H1 (cell line): Measurements from ENCODE around the gene GYPE. TPM values are rescaled to one million over a fixed set of nuclear protein-coding genes. Genes with fewer than 3 reads are reported as not detected.
"Not testable (repeated sequence)": the region's sequence is repeated elsewhere in the genome, so short reads cannot be mapped to it uniquely, and the experiment has no call there.

Experiments
- CTCF ChIA-PET: fragments of 300-600 bp; sonication (Branson Sonifier 250); formaldehyde crosslinking; loops from one replicate; lab custom pipeline; 2021; ENCODE audit not compliant: partially characterized antibody; lab: Charles Lee
- POLR2A ChIA-PET: fragments of 300-600 bp; sonication (Branson Sonifier 250); formaldehyde crosslinking; loops from one replicate; lab custom pipeline; 2021; ENCODE audit warnings: inconsistent platforms; ENCODE audit not compliant: partially characterized antibody; lab: Charles Lee
- DNase-seq, 2 experiments: peaks; one replicate each; pipeline versions ENCODE4 v3.0.0 to v3.0.0-alpha.2; 2010 to 2022; ENCODE audit warnings: low spot score in 2 of 2, low read depth in 1 of 2, mixed read lengths in 1 of 2
- FAIRE-seq: peaks from 2 replicates; lab custom pipeline; 2011; peaks lifted over from hg19 to GRCh38; lab: Jason Lieb, UNC
- H2AFZ ChIP-seq: 2 replicates; pipeline ENCODE4 v1.8.1; 2012; ENCODE audit warnings: low read length, inconsistent platforms
- H2AK5ac ChIP-seq: 2 replicates; pipeline ENCODE4 v1.6.1; 2013; ENCODE audit warnings: low read depth, low read length
- H2BK120ac ChIP-seq: replicated peaks from 2 replicates; pipeline ENCODE3; 2013; ENCODE audit warnings: low read depth, low read length, inconsistent platforms
- H2BK12ac ChIP-seq: 2 replicates; pipeline ENCODE4 v1.6.1; 2013; ENCODE audit warnings: low read depth, low read length
- H2BK15ac ChIP-seq: 2 replicates; pipeline ENCODE4 v1.6.1; 2013; ENCODE audit warnings: low read length
- H2BK20ac ChIP-seq: 2 replicates; pipeline ENCODE4 v1.6.1; 2013; ENCODE audit warnings: low read length
- H2BK5ac ChIP-seq: 2 replicates; pipeline ENCODE4 v1.6.1; 2013; ENCODE audit warnings: low read depth, low read length
- H3K14ac ChIP-seq: 2 replicates; pipeline ENCODE4 v1.6.1; 2013; ENCODE audit warnings: inconsistent platforms; ENCODE audit not compliant: insufficient read length
- H3K18ac ChIP-seq: 2 replicates; pipeline ENCODE4 v1.6.1; 2013; ENCODE audit warnings: low read length; ENCODE audit errors: extremely low read depth
- H3K23ac ChIP-seq: 2 replicates; pipeline ENCODE4 v1.6.1; 2013; ENCODE audit warnings: inconsistent platforms; ENCODE audit not compliant: insufficient read length
- H3K23me2 ChIP-seq: 2 replicates; pipeline ENCODE4 v1.6.1; 2013; ENCODE audit warnings: low read depth, low read length
- H3K27ac ChIP-seq: 2 replicates; pipeline ENCODE4 v1.6.1; 2011; ENCODE audit warnings: low read depth, low read length, inconsistent platforms
- H3K27me3 ChIP-seq, 4 experiments: replicated peaks in 1 of 4; 1 replicate in 1 of 4; 2 replicates in 3 of 4; pipeline versions ENCODE4 v1.6.1 to v1.8.1; 2011 to 2013; ENCODE audit warnings: low read length in 3 of 4, mild to moderate bottlenecking in 3 of 4, inconsistent platforms in 2 of 4, mixed read lengths in 2 of 4, moderate library complexity in 1 of 4; ENCODE audit not compliant: control insufficient read depth in 3 of 4, insufficient read depth in 3 of 4; ENCODE audit errors: extremely low read depth in 1 of 4
- H3K36me3 ChIP-seq, 4 experiments: 2 replicates each; pipeline versions ENCODE4 v1.6.1 to v1.8.1; 2011 to 2013; ENCODE audit warnings: mild to moderate bottlenecking in 4 of 4, low read length in 3 of 4, moderate library complexity in 2 of 4, control low read depth in 1 of 4, inconsistent platforms in 1 of 4; ENCODE audit not compliant: insufficient read depth in 4 of 4, control insufficient read depth in 2 of 4
- H3K4ac ChIP-seq: replicated peaks from 2 replicates; pipeline ENCODE3; 2013; ENCODE audit warnings: low read length, low read depth, mixed read lengths, inconsistent platforms; ENCODE audit not compliant: insufficient read length
- H3K4me1 ChIP-seq, 4 experiments: replicated peaks in 1 of 4; 1 replicate in 1 of 4; 2 replicates in 3 of 4; pipeline versions ENCODE4 v1.6.1 to v1.8.1; 2011 to 2013; ENCODE audit warnings: low read length in 3 of 4, inconsistent platforms in 2 of 4, mixed read lengths in 1 of 4; ENCODE audit not compliant: insufficient read depth in 4 of 4, control insufficient read depth in 3 of 4
- H3K4me2 ChIP-seq, 2 experiments: 2 replicates each; pipeline versions ENCODE4 v1.6.1 to v1.8.1; 2011 to 2013; ENCODE audit warnings: low read depth in 2 of 2, low read length in 2 of 2, control low read depth in 1 of 2, inconsistent platforms in 1 of 2, mild to moderate bottlenecking in 1 of 2; ENCODE audit not compliant: insufficient read depth in 1 of 2
- H3K4me3 ChIP-seq, 4 experiments: fragments of 200-600, 300-600 bp in 1 of 4; sonication (generic), shearing (Covaris generic), sonication (Bioruptor Twin) in 1 of 4; 2 replicates each; pipeline versions ENCODE4 v1.5.1 to v1.8.1; 2011 to 2016; ENCODE audit warnings: low read length in 4 of 4, low read depth in 3 of 4, control low read depth in 2 of 4, inconsistent platforms in 2 of 4, mild to moderate bottlenecking in 2 of 4, mixed read lengths in 1 of 4, moderate library complexity in 1 of 4; ENCODE audit not compliant: insufficient read depth in 2 of 4; ENCODE audit errors: extremely low read depth in 1 of 4
- H3K56ac ChIP-seq: replicated peaks from 2 replicates; pipeline ENCODE3; 2013; ENCODE audit warnings: low read depth, mild to moderate bottlenecking, mixed read lengths, low read length, inconsistent platforms; ENCODE audit not compliant: insufficient read length
- H3K79me1 ChIP-seq: 2 replicates; pipeline ENCODE4 v1.6.1; 2013; ENCODE audit warnings: low read depth, low read length, control low read depth
- H3K79me2 ChIP-seq, 2 experiments: 2 replicates each; pipeline versions ENCODE4 v1.6.1 to v1.8.1; 2012 to 2013; ENCODE audit warnings: low read length in 2 of 2, mild to moderate bottlenecking in 2 of 2, inconsistent platforms in 1 of 2; ENCODE audit not compliant: insufficient read depth in 2 of 2, control insufficient read depth in 1 of 2
- H3K9ac ChIP-seq, 4 experiments: replicated peaks in 1 of 4; 1 replicate in 1 of 4; 2 replicates in 3 of 4; pipeline versions ENCODE4 v1.6.1 to v1.8.1; 2011 to 2013; ENCODE audit warnings: low read depth in 3 of 4, low read length in 3 of 4, control low read depth in 2 of 4, mild to moderate bottlenecking in 2 of 4, moderate library complexity in 2 of 4, inconsistent platforms in 1 of 4; ENCODE audit errors: extremely low read depth in 1 of 4
- H3K9me3 ChIP-seq, 2 experiments: 2 replicates each; pipeline versions ENCODE4 v1.6.1 to v1.8.1; 2012 to 2013; ENCODE audit warnings: mild to moderate bottlenecking in 2 of 2, moderate library complexity in 2 of 2, control low read depth in 1 of 2, inconsistent platforms in 1 of 2, low read depth in 1 of 2, low read length in 1 of 2, mixed read lengths in 1 of 2; ENCODE audit not compliant: insufficient read depth in 2 of 2
- H4K20me1 ChIP-seq, 2 experiments: replicated peaks in 1 of 2; 2 replicates each; pipeline versions ENCODE3 to v1.8.1; 2011 to 2013; ENCODE audit warnings: inconsistent platforms in 2 of 2, low read length in 2 of 2, mild to moderate bottlenecking in 1 of 2; ENCODE audit not compliant: insufficient read depth in 2 of 2, control insufficient read depth in 1 of 2
- H4K5ac ChIP-seq: 2 replicates; pipeline ENCODE4 v1.6.1; 2013; ENCODE audit warnings: low read length, low read depth, mixed read lengths, inconsistent platforms; ENCODE audit not compliant: insufficient read length
- H4K8ac ChIP-seq: 2 replicates; pipeline ENCODE4 v1.8.0; 2013; ENCODE audit warnings: mild to moderate bottlenecking, moderate library complexity, low read length, inconsistent platforms; ENCODE audit not compliant: insufficient read depth; ENCODE audit errors: extremely low read depth
- H4K91ac ChIP-seq: replicated peaks from 2 replicates; pipeline ENCODE3; 2013; ENCODE audit warnings: low read length, mixed read lengths, inconsistent platforms; ENCODE audit not compliant: insufficient read length
- WGBS, 2 experiments: shearing (Covaris generic) in 1 of 2; methylation state at CpG; one replicate each; pipeline versions ENCODE4 v1.1.6 to v1.1.7; 2013 to 2015; ENCODE audit warnings: low lambda C conversion rate in 2 of 2, mixed read lengths in 2 of 2, inconsistent platforms in 1 of 2, low coverage in 1 of 2, missing lambda C conversion rate in 1 of 2; ENCODE audit not compliant: insufficient replicate concordance in 2 of 2, insufficient coverage in 1 of 2, insufficient read length in 1 of 2; ENCODE audit errors: extremely low coverage in 1 of 2, missing lambda C conversion rate in 1 of 2; 5-methylcytosine and 5-hydroxymethylcytosine counted together
- polyA plus RNA-seq, 7 experiments: library from polyadenylated mRNA; depleted of rRNA in 3 of 7; stranded (reverse) in 5 of 7; unstranded in 2 of 7; fragments of >200 nt in 5 of 7; fragments of 200-250 nt in 2 of 7; gene quantifications; 1 replicate in 5 of 7; 2 replicates in 1 of 7; 4 replicates in 1 of 7; pipeline versions ENCODE4 v1.2.1 to v1.2.3, GENCODE V29; 2011 to 2013; ENCODE audit warnings: missing spikeins in 2 of 7, mixed read lengths in 2 of 7
- total RNA-seq: library from RNA; stranded (reverse); fragmentation: NEBNext Ultra II Directional; extraction: Animal tissue kit (Norgen Biotek cat#: 25700); gene quantifications from 2 replicates; pipeline ENCODE4 v1.2.1, GENCODE V29; 2021

Gene GYPE
- total and polyA plus RNA-seq, 2 of the 8 experiments (the other 6 are each of a cell fraction or from before 2014, with no cell fraction given): not detected

GRCh38 chr4:143879561-143879960, 25.8 kb downstream of the GYPE start:
- H4K91ac ChIP-seq, H3K27me3 ChIP-seq, H3K9me3 ChIP-seq, H3K23me2 ChIP-seq, H3K36me3 ChIP-seq, H3K56ac ChIP-seq, FAIRE-seq, H3K4me1 ChIP-seq, H3K4ac ChIP-seq, H3K79me1 ChIP-seq, H4K8ac ChIP-seq, H2AFZ ChIP-seq, H2BK5ac ChIP-seq, H3K23ac ChIP-seq, H4K5ac ChIP-seq, H3K14ac ChIP-seq, POLR2A ChIA-PET, H3K18ac ChIP-seq, H3K4me2 ChIP-seq, CTCF ChIA-PET, H2BK20ac ChIP-seq, H4K20me1 ChIP-seq, H2BK120ac ChIP-seq, H2AK5ac ChIP-seq, H3K4me3 ChIP-seq, H2BK15ac ChIP-seq, H3K79me2 ChIP-seq, DNase-seq, H2BK12ac ChIP-seq, H3K27ac ChIP-seq, H3K9ac ChIP-seq: not testable (repeated sequence)
- 83% methylated on average over 2 of the region's 2 CpGs; no CpG with 5 or more reads in 1 of the 2 experiments for WGBS, 2 experiments

GRCh38 chr4:143875357-143875756, 30.0 kb downstream of the GYPE start:
- CTCF ChIA-PET, H3K79me1 ChIP-seq, H3K79me2 ChIP-seq, DNase-seq, FAIRE-seq, H3K14ac ChIP-seq, H3K4me1 ChIP-seq, H3K9me3 ChIP-seq, H3K4me2 ChIP-seq, H4K5ac ChIP-seq, H2BK12ac ChIP-seq, H2AFZ ChIP-seq, H3K36me3 ChIP-seq, H3K56ac ChIP-seq, H2BK20ac ChIP-seq, H3K23ac ChIP-seq, H4K91ac ChIP-seq, H3K9ac ChIP-seq, H4K8ac ChIP-seq, H3K23me2 ChIP-seq, H3K4me3 ChIP-seq, H3K27ac ChIP-seq, H3K27me3 ChIP-seq, H3K18ac ChIP-seq, H2BK15ac ChIP-seq, H2BK5ac ChIP-seq, H4K20me1 ChIP-seq, H2BK120ac ChIP-seq, H3K4ac ChIP-seq, H2AK5ac ChIP-seq, POLR2A ChIA-PET: not testable (repeated sequence)
- WGBS, 2 experiments: 100% methylated on average over 2 of the region's 2 CpGs; no CpG with 5 or more reads in 1 of the 2 experiments
